Stimulated activated CD4-positive, alpha-beta T cell treated with anti-CD3 and anti-CD28 coated beads, Interleukin-15, amount 100 ng/mL, for 48 hours (primary cell): ENCODE measurements around the gene FKBP11.
"Not testable (repeated sequence)": the region's sequence is repeated elsewhere in the genome, so short reads cannot be mapped to it uniquely, and the experiment has no call there.

ENCODE experiments used
- DNase-seq, 2 donors: peaks; one replicate each; pipeline ENCODE4 v3.0.0-alpha.2; 2020; ENCODE audit warnings: low read depth in 2 of 2

The FKBP11 gene

GRCh38 chr12:48910196-48910595 lies 15.1 kb downstream of the FKBP11 start:
- no peak for DNase-seq

GRCh38 chr12:48909698-48910097 lies 15.6 kb downstream of the FKBP11 start:
- DNase-seq: not testable (repeated sequence)

- DNase-seq: no peak
Measured at GRCh38 chr12:48907245-48907644, 18.0 kb downstream of the FKBP11 start.

DNA sequence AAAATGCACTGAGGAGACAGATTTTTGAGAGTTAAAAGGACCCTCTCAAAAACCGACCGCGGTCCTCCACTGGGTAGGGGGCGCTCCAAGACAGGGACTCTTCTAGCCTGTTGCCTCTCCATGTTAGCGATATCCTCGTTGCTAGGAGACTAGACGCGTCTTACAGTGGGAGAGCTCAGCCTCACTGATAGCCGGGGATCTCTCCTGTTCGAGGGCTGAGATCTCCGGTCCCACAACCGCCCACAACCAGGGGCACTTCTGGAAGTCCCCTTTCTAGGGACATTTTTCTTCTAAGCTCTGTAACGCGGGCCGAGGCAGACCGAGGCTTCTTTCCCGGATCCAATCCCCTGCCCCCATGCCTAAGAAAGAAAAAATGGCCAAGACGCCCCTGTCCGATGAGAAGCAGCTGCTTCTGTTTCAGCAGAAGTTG lies 21.3 kb downstream of the FKBP11 start:
- DNase-seq: peak; percentile 64 to 85

DNA sequence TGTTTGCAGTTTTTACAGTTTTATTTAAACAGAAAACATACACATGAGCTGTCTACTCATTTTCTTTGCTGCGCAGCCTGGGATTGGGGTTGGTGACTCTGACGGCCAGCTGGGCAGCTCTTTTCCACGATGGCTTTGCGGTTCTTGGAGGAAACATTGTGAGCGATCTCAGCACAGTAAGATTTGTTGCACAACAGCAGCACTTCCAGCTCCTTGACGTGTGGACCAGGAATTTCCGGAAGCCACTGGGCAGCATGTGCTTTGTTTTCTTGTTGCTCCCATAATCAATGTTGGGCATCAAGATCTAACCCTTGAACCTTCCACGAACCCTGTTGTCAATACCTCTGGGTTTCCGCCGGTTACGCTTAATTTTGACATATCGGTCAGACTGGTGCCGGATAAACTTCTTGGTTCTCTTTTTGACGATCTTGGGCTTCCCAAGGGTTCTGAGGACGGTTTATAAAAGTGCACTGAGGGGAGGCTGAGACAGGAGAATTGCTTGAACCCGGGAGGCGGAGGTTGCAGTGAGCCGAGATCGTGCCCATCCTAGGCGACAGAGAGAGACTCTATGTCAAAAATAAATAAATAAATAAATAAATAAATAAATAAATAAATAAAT lies 21.8 kb downstream of the FKBP11 start:
- DNase-seq: no peak

DNA sequence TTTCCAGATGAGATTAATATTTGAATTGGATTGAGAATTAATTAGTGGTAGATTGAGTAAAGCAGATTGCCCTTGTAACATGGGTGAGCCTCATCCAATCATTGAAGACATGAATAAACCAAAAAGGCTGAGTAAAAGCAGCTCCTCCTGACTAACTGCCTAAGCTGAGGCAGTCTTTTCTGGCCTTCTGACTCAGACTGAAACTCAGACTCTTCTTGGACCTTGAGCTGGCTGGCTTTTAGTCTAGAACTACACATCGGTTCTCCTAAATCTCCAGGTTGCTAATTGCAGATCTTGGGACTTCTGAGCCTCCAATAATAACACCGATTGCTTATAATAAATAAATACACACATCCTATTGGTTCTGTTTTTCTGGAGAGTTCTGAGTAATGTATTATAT lies 24.0 kb downstream of the FKBP11 start:
- DNase-seq: no peak

GRCh38 chr12:48899651-48900050 lies 25.6 kb downstream of the FKBP11 start:
- DNase-seq: no peak

- DNase-seq: no peak
Measured at GRCh38 chr12:48894271-48894670, 31.0 kb downstream of the FKBP11 start.

DNA sequence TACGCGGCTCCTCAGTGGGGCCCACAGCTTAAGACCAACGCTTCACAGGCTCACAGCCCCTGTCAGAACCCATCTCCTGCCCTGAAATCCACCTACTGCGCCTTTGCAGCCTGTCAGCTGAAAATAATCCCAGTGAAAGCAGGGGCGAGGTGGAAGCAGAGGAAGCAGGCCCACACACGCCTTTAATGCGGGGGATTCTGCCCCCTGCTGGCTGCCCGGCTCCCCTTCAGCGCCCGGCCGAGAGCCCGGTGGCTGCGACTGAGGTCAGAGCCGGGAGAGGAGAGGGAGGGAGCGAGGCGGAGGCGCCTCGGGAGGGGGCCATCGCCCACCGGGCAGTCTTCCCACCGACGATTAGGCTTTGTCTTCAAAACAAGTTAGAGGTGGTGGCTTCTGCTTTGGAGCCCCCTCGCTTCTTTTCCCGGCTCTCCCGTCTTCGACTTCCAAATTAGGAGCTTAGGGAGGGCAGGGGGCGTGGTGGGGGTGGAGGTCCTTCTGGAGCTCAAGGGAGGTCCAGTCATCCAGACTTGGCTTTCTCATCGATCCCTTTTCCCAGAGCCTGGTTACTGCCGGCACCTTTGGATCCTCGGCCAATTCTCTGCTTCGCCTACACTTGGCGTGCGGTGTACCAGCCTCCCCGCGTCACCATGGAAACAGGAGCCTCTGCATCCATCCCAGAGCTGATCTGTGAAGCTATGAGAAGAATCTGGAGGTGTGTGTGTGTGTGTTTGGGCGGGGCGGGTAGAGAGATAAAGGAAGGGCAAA lies 34.5 kb downstream of the FKBP11 start:
- peak; percentile 49 to 77 for DNase-seq

DNA sequence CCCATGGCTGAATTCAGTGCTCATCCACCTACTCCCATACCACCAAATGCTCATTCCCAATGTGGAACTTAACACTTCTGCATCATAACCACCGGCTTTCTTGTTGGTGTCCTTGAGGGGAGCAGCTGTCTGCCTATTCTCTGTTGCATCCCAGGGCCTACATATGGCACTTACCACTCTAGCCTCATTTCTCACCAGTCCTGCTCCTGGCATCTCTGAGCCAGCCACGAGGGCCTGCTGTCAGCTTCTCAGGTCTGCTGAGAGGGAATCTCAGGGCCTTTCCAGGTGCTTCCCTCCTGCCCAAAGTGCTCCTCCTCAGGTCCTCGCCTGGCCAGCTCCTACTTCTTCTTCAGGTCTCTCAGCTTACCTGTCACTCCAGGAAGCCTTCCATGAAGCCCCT lies 35.6 kb downstream of the FKBP11 start:
- DNase-seq: no peak

DNA sequence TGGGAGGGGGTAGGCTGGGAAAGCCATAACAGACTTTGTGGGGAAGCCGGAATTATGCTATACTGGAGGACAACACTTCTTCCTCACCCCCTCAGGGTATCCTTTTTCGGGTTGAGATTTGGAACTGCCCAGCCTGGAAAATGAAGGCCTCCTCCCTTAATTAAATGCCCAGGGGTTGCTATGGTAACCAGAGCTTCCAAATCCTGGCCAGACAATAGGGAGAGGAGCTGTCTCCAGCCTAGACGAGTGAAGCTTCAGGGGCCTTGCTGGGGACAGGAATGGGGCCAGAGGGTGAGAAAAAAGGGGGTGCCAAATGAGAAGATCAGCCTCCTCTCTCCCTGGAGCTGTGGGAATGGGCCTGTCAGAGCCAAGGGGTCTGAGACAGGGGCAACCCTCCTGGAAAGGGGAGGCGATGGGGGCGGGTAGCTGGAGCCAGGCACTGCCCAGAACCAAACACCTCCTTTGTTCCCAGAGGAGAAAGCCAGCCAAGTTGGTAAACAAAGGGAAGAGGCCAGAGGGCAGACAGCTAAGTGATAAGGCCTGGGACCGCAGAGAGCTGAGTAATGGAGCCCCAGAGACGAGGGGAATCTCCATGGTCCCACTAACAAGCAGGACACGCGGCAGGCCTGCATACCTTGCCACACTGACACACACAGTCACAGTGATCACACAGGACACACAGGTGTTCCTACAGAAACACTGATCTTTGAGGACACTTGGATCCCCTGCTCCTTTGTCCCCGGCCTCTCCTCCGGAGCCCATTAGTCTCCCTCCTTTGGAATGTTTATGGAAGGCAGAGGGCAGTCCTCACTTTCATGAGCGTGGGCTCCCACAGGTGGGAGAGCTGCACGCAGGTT lies 41.8 kb downstream of the FKBP11 start:
- no peak for DNase-seq

GRCh38 chr12:48882972-48883304 lies 42.4 kb downstream of the FKBP11 start:
- DNase-seq: no peak

DNA sequence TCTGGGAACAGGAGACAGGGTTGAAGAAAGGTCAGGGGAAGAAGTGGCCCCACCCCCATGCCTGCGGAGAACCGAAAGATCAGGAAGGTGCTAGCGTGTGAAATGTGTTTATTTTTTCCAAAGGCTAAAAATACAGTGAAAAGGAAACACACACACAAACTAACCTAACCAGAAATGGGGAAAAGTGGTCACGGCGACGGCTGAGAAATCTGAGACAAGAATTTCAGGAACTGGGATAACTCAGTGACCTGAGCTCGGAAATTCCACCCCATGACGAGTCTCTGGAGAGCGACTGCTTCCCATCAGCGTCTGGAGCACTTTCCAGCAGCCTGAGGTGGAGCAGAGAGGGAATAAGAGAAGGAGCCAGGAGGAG lies 43.0 kb downstream of the FKBP11 start:
- DNase-seq: no peak

DNA sequence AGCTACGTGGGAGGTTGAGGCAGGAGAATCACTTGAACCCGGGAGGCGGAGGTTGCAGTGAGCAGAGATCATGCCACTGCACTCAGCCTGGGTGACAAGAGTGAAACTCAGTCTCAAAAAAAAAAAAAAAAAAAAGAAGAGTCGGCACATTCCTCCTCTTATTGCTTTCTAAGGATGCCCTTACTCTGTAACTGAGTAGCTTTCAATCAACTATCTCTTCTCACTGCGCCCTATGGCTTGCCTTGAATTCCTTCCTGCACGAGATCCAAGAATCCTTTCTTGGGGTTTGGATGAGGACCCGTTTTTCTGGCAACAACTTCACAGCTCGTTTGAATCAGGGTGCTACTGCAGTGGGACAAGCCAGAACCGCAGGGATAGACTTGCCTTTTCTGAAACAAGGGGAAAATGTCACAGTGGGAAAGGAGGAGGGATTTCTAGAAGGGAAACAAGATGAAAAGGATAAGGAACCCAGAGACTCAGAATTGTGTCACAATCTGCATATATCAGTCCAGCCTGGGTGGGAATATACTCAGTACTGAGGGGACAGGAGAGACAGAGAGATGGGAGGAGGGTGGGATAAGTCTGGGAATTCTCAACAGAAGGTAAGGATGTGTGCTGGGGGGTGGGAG lies 43.5 kb downstream of the FKBP11 start:
- DNase-seq: no peak

DNA sequence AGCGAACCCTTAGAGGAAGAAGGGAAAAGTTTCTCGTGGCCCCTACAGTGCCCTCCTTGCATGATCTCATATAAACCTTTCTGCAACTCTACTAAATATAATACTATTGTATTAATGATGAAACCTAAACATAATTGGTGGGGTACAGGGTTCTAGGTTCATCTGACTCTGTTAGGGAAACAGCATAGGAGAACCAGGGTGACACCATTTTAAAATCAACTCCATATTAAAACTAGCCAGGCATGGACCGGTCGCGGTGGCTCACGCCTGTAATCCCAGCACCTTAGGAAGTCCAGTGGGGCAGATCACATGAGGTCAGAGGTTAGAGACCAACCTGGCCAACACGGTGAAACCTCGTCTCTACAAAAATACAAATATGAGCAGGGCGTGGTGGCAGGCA lies 44.6 kb downstream of the FKBP11 start:
- DNase-seq: no peak

- DNase-seq: no peak
Measured at GRCh38 chr12:48878548-48878947, 46.7 kb downstream of the FKBP11 start.

DNA sequence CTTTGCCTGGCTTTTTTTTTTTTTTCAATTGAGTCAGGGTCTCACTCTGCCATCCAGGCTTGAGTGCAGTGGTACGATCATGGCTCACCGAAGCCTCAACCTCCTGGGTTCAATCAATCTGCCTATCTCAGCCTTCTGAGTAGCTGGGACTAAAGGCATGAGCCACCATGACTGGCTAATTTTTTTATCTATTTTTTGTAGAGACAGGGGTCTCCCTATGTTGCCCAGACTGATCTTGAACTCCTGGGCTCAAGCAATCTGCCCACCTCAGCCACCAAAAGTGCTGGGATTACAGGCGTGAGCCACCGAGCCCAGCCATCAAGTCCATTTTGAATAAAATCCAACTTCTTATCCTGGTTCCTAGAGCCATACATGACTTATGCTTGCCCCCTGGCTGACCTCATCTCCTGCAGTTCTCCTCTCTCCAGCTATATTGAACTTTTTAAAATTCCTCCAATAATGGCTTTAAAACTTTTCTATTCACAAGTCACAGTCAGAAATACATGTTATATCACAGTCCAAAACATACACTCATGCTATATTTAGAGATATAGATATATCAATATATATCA lies 49.3 kb downstream of the FKBP11 start:
- DNase-seq: no peak

- not testable (repeated sequence) for DNase-seq
Measured at GRCh38 chr12:48873534-48873933, 51.8 kb downstream of the FKBP11 start.

DNA sequence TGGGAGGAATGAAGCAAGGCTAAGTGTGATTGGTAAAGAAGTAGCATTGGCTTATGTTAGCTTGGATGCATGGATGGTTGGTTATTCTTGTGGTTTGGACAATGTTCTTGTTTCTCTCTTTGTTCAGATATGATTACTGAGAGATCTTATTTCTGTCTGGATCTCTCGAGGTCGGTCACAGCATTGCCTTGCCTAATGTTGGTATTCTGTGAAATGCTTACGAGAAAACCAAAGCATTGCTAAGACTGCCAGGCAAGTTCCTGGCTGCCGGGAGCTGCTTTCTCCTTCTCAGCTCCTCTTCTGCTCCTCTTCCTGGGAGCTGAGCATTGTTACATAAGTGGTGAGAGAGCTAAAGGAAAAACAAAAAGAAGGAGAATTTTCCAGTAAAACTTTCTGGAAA lies 52.2 kb downstream of the FKBP11 start:
- no peak for DNase-seq
